A673 (cell line): ENCODE results near the gene RWDD3.

Experiments used
- EZH2 ChIP-seq: fragments of 200-600 bp; sonication (generic); IDR thresholded peaks from 2 replicates; pipeline ENCODE4 v1.6.1; 2017; ENCODE audit warnings: borderline replicate concordance, low read depth, mild to moderate bottlenecking, mixed read lengths, antibody characterized with exemption, low read length; ENCODE audit not compliant: poor library complexity, severe bottlenecking
- TF ChIP-seq, protein P1 (sequence below): fragments of 300-800, 200-600 bp; sonication (generic); conservative IDR thresholded peaks from 2 replicates; pipeline ENCODE4 v1.5.1; 2017; ENCODE audit warnings: low read depth, mild to moderate bottlenecking, antibody characterized with exemption, low read length, moderate library complexity, mixed read lengths

DNA sequence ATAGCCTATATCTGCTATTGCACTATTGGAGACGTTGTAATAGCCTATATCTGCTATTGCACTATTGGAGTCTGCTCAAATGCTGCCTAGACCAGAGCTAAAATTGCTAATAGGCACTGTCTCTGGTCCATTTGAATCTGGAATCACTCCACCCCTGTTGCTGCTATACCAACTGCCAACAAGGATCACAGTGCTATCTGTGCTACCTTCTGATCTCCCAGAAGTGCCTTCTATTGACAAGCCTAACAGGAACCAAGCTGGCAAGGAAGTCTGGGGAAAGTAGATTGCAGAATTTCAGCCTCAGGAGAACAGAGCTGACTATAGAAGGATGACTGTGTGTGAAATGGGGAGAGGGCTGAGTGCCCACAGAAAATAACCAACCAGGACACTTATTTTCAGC is 15.9 kb downstream of the RWDD3 start:
- TF ChIP-seq, protein P1, sequence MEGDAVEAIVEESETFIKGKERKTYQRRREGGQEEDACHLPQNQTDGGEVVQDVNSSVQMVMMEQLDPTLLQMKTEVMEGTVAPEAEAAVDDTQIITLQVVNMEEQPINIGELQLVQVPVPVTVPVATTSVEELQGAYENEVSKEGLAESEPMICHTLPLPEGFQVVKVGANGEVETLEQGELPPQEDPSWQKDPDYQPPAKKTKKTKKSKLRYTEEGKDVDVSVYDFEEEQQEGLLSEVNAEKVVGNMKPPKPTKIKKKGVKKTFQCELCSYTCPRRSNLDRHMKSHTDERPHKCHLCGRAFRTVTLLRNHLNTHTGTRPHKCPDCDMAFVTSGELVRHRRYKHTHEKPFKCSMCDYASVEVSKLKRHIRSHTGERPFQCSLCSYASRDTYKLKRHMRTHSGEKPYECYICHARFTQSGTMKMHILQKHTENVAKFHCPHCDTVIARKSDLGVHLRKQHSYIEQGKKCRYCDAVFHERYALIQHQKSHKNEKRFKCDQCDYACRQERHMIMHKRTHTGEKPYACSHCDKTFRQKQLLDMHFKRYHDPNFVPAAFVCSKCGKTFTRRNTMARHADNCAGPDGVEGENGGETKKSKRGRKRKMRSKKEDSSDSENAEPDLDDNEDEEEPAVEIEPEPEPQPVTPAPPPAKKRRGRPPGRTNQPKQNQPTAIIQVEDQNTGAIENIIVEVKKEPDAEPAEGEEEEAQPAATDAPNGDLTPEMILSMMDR = no peak
- no peak for TF ChIP-seq EZH2
